ENCODE results near the gene CDC42EP2.

Gene CDC42EP2

DNA sequence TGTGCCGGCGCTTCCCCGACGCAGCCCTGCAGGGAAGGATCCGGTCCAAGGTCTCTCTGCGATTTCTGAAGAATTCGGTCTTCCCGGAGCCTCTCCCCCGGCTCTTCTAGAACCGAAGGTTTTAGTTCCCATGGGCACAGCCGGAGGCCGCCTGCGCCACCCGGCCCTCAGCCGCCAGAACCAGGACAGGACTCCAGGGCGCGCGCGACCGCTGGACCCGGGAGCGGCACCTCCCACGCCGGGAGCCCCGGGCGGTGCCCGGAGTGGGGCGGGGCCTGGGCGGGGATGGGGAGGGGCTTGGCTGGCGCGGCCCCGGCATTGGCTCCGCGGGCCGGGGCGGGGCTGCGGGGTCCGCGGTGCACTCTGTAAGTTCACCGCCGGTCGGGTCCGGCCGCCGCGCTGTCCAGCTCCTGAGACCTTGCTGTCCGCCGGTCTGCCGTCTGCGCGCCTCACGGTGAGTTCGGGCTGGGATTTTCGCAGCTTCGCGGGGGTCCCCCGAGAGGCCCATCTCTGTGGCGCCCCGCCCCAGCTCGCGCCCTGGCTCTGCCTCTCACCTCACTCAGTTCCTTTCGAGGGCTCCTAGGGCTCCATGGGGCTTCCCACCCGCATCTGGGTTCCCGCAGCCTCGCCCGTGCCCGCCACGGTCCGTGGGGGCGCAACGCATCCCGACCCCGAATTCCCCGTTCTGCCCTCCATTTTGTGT lies at the start of gene CDC42EP2:
CDC42EP2 (plus strand) TSS at position 366 of the 703 bp plus-strand sequence. CDS start 6,033 bp downstream, outside the sequence.
- in situ Hi-C loops (cut with HindIII; ENCODE audit: low sequenced_read_pairs), result no loop called here
- peak; percentile 85 for DNase-seq (ENCODE audit: low read depth, low spot score)
- no peak for TF ChIP-seq CTCF (IDR thresholded peaks at IDR 0.05; ENCODE audit: low read depth, low read length)
- H3K4me3 ChIP-seq (ENCODE audit: low read depth, low read length), result peak within 1 kb of the TSS; percentile 80

- in situ Hi-C loops (cut with HindIII; ENCODE audit: low sequenced_read_pairs), result no loop called here
- no peak for DNase-seq (ENCODE audit: low read depth, low spot score)
- TF ChIP-seq CTCF (IDR thresholded peaks at IDR 0.05; ENCODE audit: low read depth, low read length), result peak; percentile 54
- H3K4me3 ChIP-seq (ENCODE audit: low read depth, low read length), result no peak overlapping the region
Measured at GRCh38 chr11:65266210-65266609, 48.5 kb upstream of the CDC42EP2 start.

- peak; percentile 66 for TF ChIP-seq CTCF (IDR thresholded peaks at IDR 0.05; ENCODE audit: low read depth, low read length)
- DNase-seq (ENCODE audit: low read depth, low spot score), result peak; percentile 94
- no peak overlapping the region for H3K4me3 ChIP-seq (ENCODE audit: low read depth, low read length)
- in situ Hi-C loops (cut with HindIII; ENCODE audit: low sequenced_read_pairs), result no loop called here
Measured at GRCh38 chr11:65274735-65275682, 39.7 kb upstream of the CDC42EP2 start.

GRCh38 chr11:65275906-65276305 lies 38.8 kb upstream of the CDC42EP2 start:
- TF ChIP-seq CTCF (IDR thresholded peaks at IDR 0.05; ENCODE audit: low read depth, low read length), result no peak
- in situ Hi-C loops (cut with HindIII; ENCODE audit: low sequenced_read_pairs), result no loop called here
- no peak for DNase-seq (ENCODE audit: low read depth, low spot score)
- no peak overlapping the region for H3K4me3 ChIP-seq (ENCODE audit: low read depth, low read length)

- no peak for DNase-seq (ENCODE audit: low read depth, low spot score)
- TF ChIP-seq CTCF (IDR thresholded peaks at IDR 0.05; ENCODE audit: low read depth, low read length), result no peak
- no peak overlapping the region for H3K4me3 ChIP-seq (ENCODE audit: low read depth, low read length)
- in situ Hi-C loops (cut with HindIII; ENCODE audit: low sequenced_read_pairs), result no loop called here
Measured at GRCh38 chr11:65277631-65278277, 36.9 kb upstream of the CDC42EP2 start.

DNA sequence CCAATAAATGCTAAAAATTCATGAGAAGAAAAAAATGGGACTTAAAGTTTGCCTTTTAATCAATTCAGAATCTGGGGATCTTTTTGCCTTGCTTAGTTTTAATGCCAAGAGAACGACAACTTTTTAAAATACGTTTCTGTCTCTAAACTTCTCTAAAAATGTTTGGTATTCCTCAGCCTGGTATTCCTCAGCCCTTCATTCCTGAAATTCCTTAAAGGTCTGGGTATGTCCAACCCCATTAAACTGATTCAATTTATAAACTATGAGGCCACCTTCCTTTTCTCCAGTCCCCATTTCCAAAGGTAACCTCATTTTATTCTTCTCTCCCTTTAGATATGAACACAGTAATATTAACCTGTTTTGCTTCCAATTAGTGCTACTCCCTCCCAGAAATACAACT lies 36.3 kb upstream of the CDC42EP2 start:
- no peak overlapping the region for H3K4me3 ChIP-seq (ENCODE audit: low read depth, low read length)
- TF ChIP-seq CTCF (IDR thresholded peaks at IDR 0.05; ENCODE audit: low read depth, low read length), result no peak
- in situ Hi-C loops (cut with HindIII; ENCODE audit: low sequenced_read_pairs), result no loop called here
- DNase-seq (ENCODE audit: low read depth, low spot score), result no peak

Data from astrocyte of the spinal cord (primary cell).